HL-60 (cell line): Measurements from ENCODE around the gene SMURF1.

ENCODE experiments used
- DNase-seq, 2 experiments: peaks; one replicate each; pipeline ENCODE4 v3.0.0-alpha.2; 2010 to 2020; ENCODE audit warnings: low read depth in 1 of 2, low spot score in 1 of 2
- H3K27ac ChIP-seq: fragments of 250-450 bp; sonication (Bioruptor Pico); replicated peaks from 2 replicates; pipeline ENCODE4 v1.5.1; 2020; ENCODE audit warnings: mild to moderate bottlenecking, moderate library complexity
- H3K27me3 ChIP-seq: fragments of 250-450 bp; sonication (Bioruptor Pico); 2 replicates; pipeline ENCODE4 v1.5.1; 2021; ENCODE audit warnings: mild to moderate bottlenecking, moderate library complexity; ENCODE audit not compliant: insufficient read depth, poor library complexity, severe bottlenecking
- H3K4me3 ChIP-seq: replicated peaks from 2 replicates; pipeline ENCODE4 v1.5.1; 2011; ENCODE audit warnings: mild to moderate bottlenecking, control low read depth, low read length; ENCODE audit not compliant: insufficient read depth
- GABPA ChIP-seq: IDR thresholded peaks from 2 replicates; pipeline ENCODE4 v1.6.1; 2012; ENCODE audit warnings: low read depth
- POLR2AphosphoS5 ChIP-seq: IDR thresholded peaks from 2 replicates; pipeline ENCODE4 v1.6.1; 2012; ENCODE audit warnings: low read depth
- SPI1 ChIP-seq: IDR thresholded peaks from 2 replicates; pipeline ENCODE4 v1.6.1; 2012; ENCODE audit warnings: low read depth, mild to moderate bottlenecking, borderline replicate concordance
- TF ChIP-seq, protein P1 (sequence below): IDR thresholded peaks from one replicate; pipeline ENCODE4 v1.5.1; 2011; ENCODE audit warnings: low read length, control low read depth, inconsistent platforms; ENCODE audit not compliant: insufficient read depth
- TF ChIP-seq, protein P2 (sequence below): IDR thresholded peaks from 2 replicates; pipeline ENCODE4 v1.6.1; 2012; ENCODE audit warnings: low read depth; ENCODE audit not compliant: insufficient replicate concordance

SMURF1 gene

DNA sequence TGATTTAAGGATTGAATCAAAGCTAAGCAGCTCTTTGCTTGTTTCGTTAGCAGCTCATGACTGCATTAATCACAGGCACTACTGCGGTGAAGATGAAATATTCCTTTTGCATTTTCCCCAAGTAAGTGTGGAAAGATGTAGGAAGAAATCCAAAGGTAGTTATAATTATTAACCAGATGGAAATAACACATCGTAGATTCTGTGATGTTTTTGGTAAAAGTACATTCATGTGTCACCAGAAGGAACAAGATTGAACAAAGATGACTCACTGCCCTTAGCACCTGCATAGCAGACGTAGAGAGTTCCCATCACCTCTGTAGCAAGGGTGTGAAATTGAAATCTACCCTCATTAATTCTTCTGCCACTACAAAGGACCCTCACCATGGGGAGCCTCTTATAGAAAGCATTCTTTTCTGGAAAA lies 37.1 kb downstream of the SMURF1 start:
- H3K27me3 ChIP-seq = no peaks in the 10 kb centered on the region
- no peak overlapping the region for H3K4me3 ChIP-seq
- TF ChIP-seq GABPA (no peak), SPI1 (no peak), POLR2AphosphoS5 (no peak)
- TF ChIP-seq, protein P1, sequence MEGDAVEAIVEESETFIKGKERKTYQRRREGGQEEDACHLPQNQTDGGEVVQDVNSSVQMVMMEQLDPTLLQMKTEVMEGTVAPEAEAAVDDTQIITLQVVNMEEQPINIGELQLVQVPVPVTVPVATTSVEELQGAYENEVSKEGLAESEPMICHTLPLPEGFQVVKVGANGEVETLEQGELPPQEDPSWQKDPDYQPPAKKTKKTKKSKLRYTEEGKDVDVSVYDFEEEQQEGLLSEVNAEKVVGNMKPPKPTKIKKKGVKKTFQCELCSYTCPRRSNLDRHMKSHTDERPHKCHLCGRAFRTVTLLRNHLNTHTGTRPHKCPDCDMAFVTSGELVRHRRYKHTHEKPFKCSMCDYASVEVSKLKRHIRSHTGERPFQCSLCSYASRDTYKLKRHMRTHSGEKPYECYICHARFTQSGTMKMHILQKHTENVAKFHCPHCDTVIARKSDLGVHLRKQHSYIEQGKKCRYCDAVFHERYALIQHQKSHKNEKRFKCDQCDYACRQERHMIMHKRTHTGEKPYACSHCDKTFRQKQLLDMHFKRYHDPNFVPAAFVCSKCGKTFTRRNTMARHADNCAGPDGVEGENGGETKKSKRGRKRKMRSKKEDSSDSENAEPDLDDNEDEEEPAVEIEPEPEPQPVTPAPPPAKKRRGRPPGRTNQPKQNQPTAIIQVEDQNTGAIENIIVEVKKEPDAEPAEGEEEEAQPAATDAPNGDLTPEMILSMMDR = no peak
- TF ChIP-seq, protein P2, sequence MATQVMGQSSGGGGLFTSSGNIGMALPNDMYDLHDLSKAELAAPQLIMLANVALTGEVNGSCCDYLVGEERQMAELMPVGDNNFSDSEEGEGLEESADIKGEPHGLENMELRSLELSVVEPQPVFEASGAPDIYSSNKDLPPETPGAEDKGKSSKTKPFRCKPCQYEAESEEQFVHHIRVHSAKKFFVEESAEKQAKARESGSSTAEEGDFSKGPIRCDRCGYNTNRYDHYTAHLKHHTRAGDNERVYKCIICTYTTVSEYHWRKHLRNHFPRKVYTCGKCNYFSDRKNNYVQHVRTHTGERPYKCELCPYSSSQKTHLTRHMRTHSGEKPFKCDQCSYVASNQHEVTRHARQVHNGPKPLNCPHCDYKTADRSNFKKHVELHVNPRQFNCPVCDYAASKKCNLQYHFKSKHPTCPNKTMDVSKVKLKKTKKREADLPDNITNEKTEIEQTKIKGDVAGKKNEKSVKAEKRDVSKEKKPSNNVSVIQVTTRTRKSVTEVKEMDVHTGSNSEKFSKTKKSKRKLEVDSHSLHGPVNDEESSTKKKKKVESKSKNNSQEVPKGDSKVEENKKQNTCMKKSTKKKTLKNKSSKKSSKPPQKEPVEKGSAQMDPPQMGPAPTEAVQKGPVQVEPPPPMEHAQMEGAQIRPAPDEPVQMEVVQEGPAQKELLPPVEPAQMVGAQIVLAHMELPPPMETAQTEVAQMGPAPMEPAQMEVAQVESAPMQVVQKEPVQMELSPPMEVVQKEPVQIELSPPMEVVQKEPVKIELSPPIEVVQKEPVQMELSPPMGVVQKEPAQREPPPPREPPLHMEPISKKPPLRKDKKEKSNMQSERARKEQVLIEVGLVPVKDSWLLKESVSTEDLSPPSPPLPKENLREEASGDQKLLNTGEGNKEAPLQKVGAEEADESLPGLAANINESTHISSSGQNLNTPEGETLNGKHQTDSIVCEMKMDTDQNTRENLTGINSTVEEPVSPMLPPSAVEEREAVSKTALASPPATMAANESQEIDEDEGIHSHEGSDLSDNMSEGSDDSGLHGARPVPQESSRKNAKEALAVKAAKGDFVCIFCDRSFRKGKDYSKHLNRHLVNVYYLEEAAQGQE = no peak
- no peak for DNase-seq
- H3K27ac ChIP-seq = no peak overlapping the region

DNA sequence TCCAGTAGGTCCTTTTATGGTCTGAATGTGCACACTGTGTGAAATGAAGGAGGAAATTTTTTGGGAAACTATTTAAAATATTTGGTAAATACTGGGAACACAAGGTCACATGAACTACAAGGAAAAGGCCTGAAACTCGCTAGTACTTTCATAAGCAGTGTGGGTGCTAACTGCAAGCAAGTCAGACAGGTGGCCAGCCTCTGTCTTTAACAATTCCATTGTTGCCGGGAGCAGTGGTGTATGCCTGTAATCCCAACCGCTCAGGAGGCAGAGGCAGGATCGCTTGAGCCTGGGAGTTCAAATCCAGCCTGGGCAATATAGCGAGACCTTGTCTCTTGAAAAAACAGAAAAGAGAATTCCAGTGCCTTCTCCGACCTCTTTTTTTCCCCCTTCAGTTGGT lies 37.5 kb downstream of the SMURF1 start:
- no peak for DNase-seq
- no peak overlapping the region for H3K27ac ChIP-seq
- H3K27me3 ChIP-seq = no peaks in the 10 kb centered on the region
- H3K4me3 ChIP-seq = no peak overlapping the region
- TF ChIP-seq, protein P2 = no peak
- TF ChIP-seq SPI1 = no peak
- no peak for TF ChIP-seq POLR2AphosphoS5
- TF ChIP-seq, protein P1 = no peak
- no peak for TF ChIP-seq GABPA

DNA sequence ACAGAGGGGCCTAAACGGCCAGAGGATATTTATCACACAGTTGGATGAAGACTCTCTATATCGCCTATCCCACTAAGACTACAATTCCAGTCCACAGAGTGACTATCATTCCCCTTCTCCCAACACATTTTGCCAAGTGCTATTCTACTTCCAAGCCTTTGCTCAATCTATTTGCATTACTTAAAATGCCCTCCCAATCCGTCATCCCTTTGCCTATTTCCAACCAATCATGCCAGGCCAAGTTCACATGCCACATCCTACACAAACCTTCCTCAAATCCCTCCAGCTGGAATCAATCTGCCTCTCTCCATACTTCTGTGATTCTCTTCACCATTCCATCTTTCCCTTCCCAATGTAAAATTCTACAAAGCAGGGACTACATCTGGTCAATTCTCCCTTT lies 38.2 kb downstream of the SMURF1 start:
- Histone ChIP-seq H3K27me3 (no peaks in the 10 kb centered on the region), H3K4me3 (no peak overlapping the region), H3K27ac (no peak overlapping the region)
- TF ChIP-seq POLR2AphosphoS5 (no peak), GABPA (no peak), SPI1 (no peak)
- TF ChIP-seq, protein P1 = no peak
- TF ChIP-seq, protein P2 = no peak
- no peak for DNase-seq
